Stimulated activated naive B cell treated with anti-CD40 and anti-IgM and Interleukin-4, amounts not matched to agents 10 μg/mL and 1 μg/mL and 100 μg/mL, for 72 hours (primary cell): ENCODE data around the gene MAP2K5.

Source experiments
- ATAC-seq, 2 donors: fragments of 150-1000 bp; cut with Tn5 transposase; replicated peaks; 2 replicates each; pipeline ENCODE4 v1.10.0; 2021; ENCODE audit warnings: moderate library complexity in 1 of 2
- DNase-seq: peaks from one replicate; pipeline ENCODE4 v3.0.0; 2021
- H3K27ac Mint-ChIP-seq: one replicate; pipeline ENCODE4 v1.8.0; 2022; ENCODE audit warnings: mild to moderate bottlenecking, mixed read lengths
- H3K27me3 Mint-ChIP-seq, 2 donors: one replicate each; pipeline ENCODE4 v1.8.0; 2022; ENCODE audit warnings: mixed read lengths in 2 of 2
- H3K36me3 Mint-ChIP-seq, 2 donors: one replicate each; pipeline ENCODE4 v1.8.0; 2022; ENCODE audit warnings: mixed read lengths in 2 of 2, mild to moderate bottlenecking in 1 of 2
- H3K4me1 Mint-ChIP-seq, 2 donors: one replicate each; pipeline ENCODE4 v1.8.0; 2022; ENCODE audit warnings: mixed read lengths in 2 of 2, mild to moderate bottlenecking in 1 of 2
- H3K4me3 Mint-ChIP-seq, 2 donors: one replicate each; pipeline ENCODE4 v1.8.0; 2022; ENCODE audit warnings: mild to moderate bottlenecking in 2 of 2, mixed read lengths in 2 of 2, moderate library complexity in 1 of 2
- H3K9me3 Mint-ChIP-seq, 2 donors: one replicate each; pipeline ENCODE4 v1.8.0; 2022; ENCODE audit warnings: mixed read lengths in 2 of 2, mild to moderate bottlenecking in 1 of 2

The MAP2K5 gene

GRCh38 chr15:67579967-67580366, 37.5 kb downstream of the MAP2K5 start:
- Mint-ChIP-seq H3K4me3 (no peak overlapping the region), H3K27ac (no peak overlapping the region), H3K9me3 (no peaks in the 10 kb centered on the region), H3K4me1 (peaks cover 0 to 1% of the 10 kb centered on the region in 2 donors), H3K27me3 (no peaks in the 10 kb centered on the region), H3K36me3 (peaks cover 12 to 14% of the 10 kb centered on the region in 2 donors)
- DNase-seq, result no peak
- no peak for ATAC-seq

GRCh38 chr15:67584157-67584556, 41.7 kb downstream of the MAP2K5 start:
- DNase-seq (no peak), ATAC-seq (no peak)
- H3K27ac Mint-ChIP-seq, result no peak overlapping the region
- peaks cover 32 to 34% of the 10 kb centered on the region in 2 donors for H3K36me3 Mint-ChIP-seq
- no peaks in the 10 kb centered on the region for H3K4me1 Mint-ChIP-seq
- H3K27me3 Mint-ChIP-seq, result no peaks in the 10 kb centered on the region
- no peaks in the 10 kb centered on the region for H3K9me3 Mint-ChIP-seq
- no peak overlapping the region for H3K4me3 Mint-ChIP-seq

GRCh38 chr15:67585681-67586080, 43.2 kb downstream of the MAP2K5 start:
- Mint-ChIP-seq H3K27me3 (no peaks in the 10 kb centered on the region), H3K4me3 (no peak overlapping the region), H3K4me1 (peaks cover 0 to 1% of the 10 kb centered on the region in 2 donors), H3K36me3 (peaks cover 32 to 37% of the 10 kb centered on the region in 2 donors), H3K27ac (no peak overlapping the region), H3K9me3 (no peaks in the 10 kb centered on the region)
- ATAC-seq (no peak), DNase-seq (no peak)

GRCh38 chr15:67587331-67587730, 44.8 kb downstream of the MAP2K5 start:
- H3K27me3 Mint-ChIP-seq, result no peaks in the 10 kb centered on the region
- ATAC-seq (no peak), DNase-seq (no peak)
- H3K36me3 Mint-ChIP-seq, result peaks cover 33 to 40% of the 10 kb centered on the region in 2 donors
- H3K27ac Mint-ChIP-seq, result no peak overlapping the region
- H3K4me3 Mint-ChIP-seq, result no peak overlapping the region
- H3K9me3 Mint-ChIP-seq, result no peaks in the 10 kb centered on the region
- H3K4me1 Mint-ChIP-seq, result peaks cover 0 to 1% of the 10 kb centered on the region in 2 donors

GRCh38 chr15:67587754-67588153, 45.3 kb downstream of the MAP2K5 start:
- no peaks in the 10 kb centered on the region for H3K9me3 Mint-ChIP-seq
- H3K4me3 Mint-ChIP-seq, result no peak overlapping the region
- DNase-seq (no peak), ATAC-seq (no peak)
- no peak overlapping the region for H3K27ac Mint-ChIP-seq
- H3K27me3 Mint-ChIP-seq, result no peaks in the 10 kb centered on the region
- H3K36me3 Mint-ChIP-seq, result peaks cover 33 to 38% of the 10 kb centered on the region in 2 donors
- H3K4me1 Mint-ChIP-seq, result peaks cover 0 to 1% of the 10 kb centered on the region in 2 donors

- Mint-ChIP-seq H3K36me3 (peaks cover 24 to 36% of the 10 kb centered on the region in 2 donors), H3K4me3 (no peak overlapping the region)
Observed at GRCh38 chr15:67590191-67590590, 47.7 kb downstream of the MAP2K5 start.

DNA sequence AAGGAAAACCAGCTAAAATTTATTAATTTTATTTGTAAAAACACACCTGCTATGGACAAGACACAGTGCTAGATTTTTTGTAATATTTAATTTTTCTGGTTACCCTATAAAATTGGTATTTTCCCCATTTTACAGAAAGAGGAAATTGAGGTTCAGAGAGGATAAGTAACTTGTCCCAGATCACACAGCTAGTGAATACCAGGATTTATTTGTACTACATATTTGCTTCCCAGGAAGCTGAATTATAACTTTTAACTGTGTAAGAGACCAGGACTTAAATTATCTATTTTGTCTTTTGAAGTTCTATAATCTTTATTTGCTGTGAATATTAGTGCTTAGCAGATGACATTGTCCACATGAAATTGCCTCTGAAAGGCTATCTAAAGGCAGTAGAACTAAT, 49.7 kb downstream of the MAP2K5 start:
- H3K9me3 Mint-ChIP-seq, result no peaks in the 10 kb centered on the region
- ATAC-seq (no peak), DNase-seq (no peak)
- peaks cover 18 to 31% of the 10 kb centered on the region in 2 donors for H3K36me3 Mint-ChIP-seq
- H3K4me3 Mint-ChIP-seq, result no peak overlapping the region
- H3K4me1 Mint-ChIP-seq, result peaks cover 0 to 1% of the 10 kb centered on the region in 2 donors
- H3K27me3 Mint-ChIP-seq, result no peaks in the 10 kb centered on the region
- no peak overlapping the region for H3K27ac Mint-ChIP-seq

More at GRCh38 chr15:67590191-67590590, 47.7 kb downstream of the MAP2K5 start:
- DNase-seq (no peak), ATAC-seq (no peak)
- no peaks in the 10 kb centered on the region for H3K27me3 Mint-ChIP-seq
- peaks cover 0 to 1% of the 10 kb centered on the region in 2 donors for H3K4me1 Mint-ChIP-seq
- peak overlapping the region; percentile 80 for H3K27ac Mint-ChIP-seq
- no peaks in the 10 kb centered on the region for H3K9me3 Mint-ChIP-seq

GRCh38 chr15:67593562-67593961, 51.1 kb downstream of the MAP2K5 start:
- Mint-ChIP-seq H3K27ac (no peak overlapping the region), H3K4me3 (no peak overlapping the region), H3K27me3 (no peaks in the 10 kb centered on the region), H3K9me3 (no peaks in the 10 kb centered on the region), H3K4me1 (peaks cover 0 to 1% of the 10 kb centered on the region in 2 donors), H3K36me3 (peaks cover 10 to 22% of the 10 kb centered on the region in 2 donors)
- ATAC-seq (no peak), DNase-seq (no peak)

DNA sequence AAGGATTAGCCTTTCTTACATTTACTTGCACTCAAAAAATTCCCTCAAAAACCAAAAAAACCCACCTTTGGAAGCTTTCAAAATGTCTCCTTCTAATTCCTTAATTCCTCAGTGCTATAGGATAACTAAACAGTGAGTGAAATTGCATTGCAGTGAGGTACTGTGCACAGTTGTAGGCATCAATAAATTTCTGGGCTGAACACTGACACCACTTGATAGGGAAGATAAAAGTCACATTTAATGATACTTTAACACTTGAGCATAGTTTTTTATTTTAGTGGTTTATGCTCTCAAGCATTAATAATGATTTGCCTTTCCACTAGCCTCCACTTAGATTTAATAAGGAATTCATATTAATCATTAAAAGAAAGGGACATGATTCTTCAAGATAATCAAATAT, 52.3 kb downstream of the MAP2K5 start:
- Mint-ChIP-seq H3K4me3 (no peak overlapping the region), H3K4me1 (peaks cover 0 to 1% of the 10 kb centered on the region in 2 donors), H3K27me3 (no peaks in the 10 kb centered on the region), H3K9me3 (no peaks in the 10 kb centered on the region), H3K27ac (no peak overlapping the region), H3K36me3 (peaks cover 10 to 24% of the 10 kb centered on the region in 2 donors)
- ATAC-seq (no peak), DNase-seq (no peak)

- no peaks in the 10 kb centered on the region for H3K9me3 Mint-ChIP-seq
- no peak overlapping the region for H3K27ac Mint-ChIP-seq
- ATAC-seq (no peak), DNase-seq (no peak)
- H3K4me3 Mint-ChIP-seq, result no peak overlapping the region
- H3K36me3 Mint-ChIP-seq, result peaks cover 10 to 25% of the 10 kb centered on the region in 2 donors
- no peaks in the 10 kb centered on the region for H3K27me3 Mint-ChIP-seq
- no peaks in the 10 kb centered on the region for H3K4me1 Mint-ChIP-seq
Observed at GRCh38 chr15:67595572-67595971, 53.1 kb downstream of the MAP2K5 start.

- H3K9me3 Mint-ChIP-seq, result no peaks in the 10 kb centered on the region
- no peak overlapping the region for H3K27ac Mint-ChIP-seq
- H3K36me3 Mint-ChIP-seq, result peaks cover 11 to 29% of the 10 kb centered on the region in 2 donors
- ATAC-seq (no peak), DNase-seq (no peak)
- no peaks in the 10 kb centered on the region for H3K4me1 Mint-ChIP-seq
- H3K27me3 Mint-ChIP-seq, result no peaks in the 10 kb centered on the region
- H3K4me3 Mint-ChIP-seq, result no peak overlapping the region
Observed at GRCh38 chr15:67601073-67601472, 58.6 kb downstream of the MAP2K5 start.

DNA sequence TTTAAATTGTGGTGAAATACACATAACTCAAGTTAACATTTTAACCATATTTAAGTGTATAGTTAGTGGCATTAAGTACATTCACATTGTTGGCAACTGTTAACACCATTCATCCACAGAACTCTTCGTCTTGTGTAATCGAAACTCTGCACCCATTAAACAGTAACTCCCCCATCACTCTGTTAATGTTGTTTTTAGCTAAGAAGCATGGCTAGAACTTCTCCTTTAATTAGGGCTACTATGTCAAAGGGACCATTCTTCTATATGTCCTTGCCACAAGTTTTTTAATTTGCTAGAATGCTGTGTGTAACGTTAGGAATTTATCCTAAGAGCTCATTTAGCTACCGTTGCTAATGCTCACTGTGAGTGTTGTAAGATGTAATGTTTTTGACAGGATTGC, 60.6 kb downstream of the MAP2K5 start:
- H3K4me3 Mint-ChIP-seq, result no peak overlapping the region
- H3K36me3 Mint-ChIP-seq, result peaks cover 12 to 30% of the 10 kb centered on the region in 2 donors
- DNase-seq (no peak), ATAC-seq (no peak)
- no peaks in the 10 kb centered on the region for H3K4me1 Mint-ChIP-seq
- no peaks in the 10 kb centered on the region for H3K27me3 Mint-ChIP-seq
- no peak overlapping the region for H3K27ac Mint-ChIP-seq
- no peaks in the 10 kb centered on the region for H3K9me3 Mint-ChIP-seq

- no peak for DNase-seq
- no peaks in the 10 kb centered on the region for H3K27me3 Mint-ChIP-seq
- no peaks in the 10 kb centered on the region for H3K4me1 Mint-ChIP-seq
- peaks cover 12 to 22% of the 10 kb centered on the region in 2 donors for H3K36me3 Mint-ChIP-seq
- no peak overlapping the region for H3K27ac Mint-ChIP-seq
- no peak for ATAC-seq
- no peak overlapping the region for H3K4me3 Mint-ChIP-seq
- H3K9me3 Mint-ChIP-seq, result no peaks in the 10 kb centered on the region
Observed at GRCh38 chr15:67605871-67606270, 63.4 kb downstream of the MAP2K5 start.

- no peak for ATAC-seq
- H3K27me3 Mint-ChIP-seq, result no peaks in the 10 kb centered on the region
- DNase-seq, result no peak
- H3K36me3 Mint-ChIP-seq, result peaks cover 8 to 15% of the 10 kb centered on the region in 2 donors
- H3K27ac Mint-ChIP-seq, result no peak overlapping the region
- no peaks in the 10 kb centered on the region for H3K4me1 Mint-ChIP-seq
- H3K9me3 Mint-ChIP-seq, result no peaks in the 10 kb centered on the region
- no peak overlapping the region for H3K4me3 Mint-ChIP-seq
Observed at GRCh38 chr15:67606742-67607141, 64.2 kb downstream of the MAP2K5 start.

- ATAC-seq (no peak), DNase-seq (no peak)
- Mint-ChIP-seq H3K27me3 (no peaks in the 10 kb centered on the region), H3K4me1 (no peaks in the 10 kb centered on the region), H3K9me3 (no peaks in the 10 kb centered on the region), H3K27ac (no peak overlapping the region), H3K4me3 (no peak overlapping the region), H3K36me3 (peaks cover 12 to 15% of the 10 kb centered on the region in 2 donors)
Observed at GRCh38 chr15:67607329-67607728, 64.8 kb downstream of the MAP2K5 start.
